Stimulated activated CD8-positive, alpha-beta memory T cell treated with anti-CD3 and anti-CD28 coated beads, Interleukin-4, amount 100 ng/mL, for 48 hours (primary cell): ENCODE results near the gene LUZP4.
"Not testable (repeated sequence)": the region's sequence is repeated elsewhere in the genome, so short reads cannot be mapped to it uniquely, and the experiment has no call there.

ENCODE experiments used
- DNase-seq: peaks from one replicate; pipeline ENCODE4 v3.0.0-alpha.2; 2020

The LUZP4 gene, protein sequence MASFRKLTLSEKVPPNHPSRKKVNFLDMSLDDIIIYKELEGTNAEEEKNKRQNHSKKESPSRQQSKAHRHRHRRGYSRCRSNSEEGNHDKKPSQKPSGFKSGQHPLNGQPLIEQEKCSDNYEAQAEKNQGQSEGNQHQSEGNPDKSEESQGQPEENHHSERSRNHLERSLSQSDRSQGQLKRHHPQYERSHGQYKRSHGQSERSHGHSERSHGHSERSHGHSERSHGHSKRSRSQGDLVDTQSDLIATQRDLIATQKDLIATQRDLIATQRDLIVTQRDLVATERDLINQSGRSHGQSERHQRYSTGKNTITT

DNA sequence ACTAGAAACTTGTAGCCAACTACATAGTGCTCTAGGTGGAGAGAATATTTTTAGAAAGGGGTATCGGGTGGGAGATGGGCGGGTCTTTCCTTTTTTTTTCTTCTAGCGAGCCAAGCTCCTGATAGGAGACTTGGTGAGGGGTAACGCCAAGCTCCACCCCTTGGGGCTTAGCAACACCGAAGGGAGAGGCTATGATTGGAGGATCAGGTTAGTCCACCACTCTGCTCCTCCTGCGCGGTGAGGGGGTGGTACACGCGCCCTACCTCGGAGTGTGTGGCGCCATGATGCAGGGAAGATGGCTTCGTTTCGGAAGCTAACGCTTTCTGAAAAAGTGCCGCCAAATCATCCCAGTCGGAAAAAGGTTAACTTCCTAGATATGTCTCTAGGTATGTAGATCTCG is at the start of gene LUZP4:
Gene LUZP4 (plus strand): TSS at position 251 of the 400 bp plus-strand sequence. CDS start 45 bp downstream, at position 296.
- DNase-seq = no peak

DNA sequence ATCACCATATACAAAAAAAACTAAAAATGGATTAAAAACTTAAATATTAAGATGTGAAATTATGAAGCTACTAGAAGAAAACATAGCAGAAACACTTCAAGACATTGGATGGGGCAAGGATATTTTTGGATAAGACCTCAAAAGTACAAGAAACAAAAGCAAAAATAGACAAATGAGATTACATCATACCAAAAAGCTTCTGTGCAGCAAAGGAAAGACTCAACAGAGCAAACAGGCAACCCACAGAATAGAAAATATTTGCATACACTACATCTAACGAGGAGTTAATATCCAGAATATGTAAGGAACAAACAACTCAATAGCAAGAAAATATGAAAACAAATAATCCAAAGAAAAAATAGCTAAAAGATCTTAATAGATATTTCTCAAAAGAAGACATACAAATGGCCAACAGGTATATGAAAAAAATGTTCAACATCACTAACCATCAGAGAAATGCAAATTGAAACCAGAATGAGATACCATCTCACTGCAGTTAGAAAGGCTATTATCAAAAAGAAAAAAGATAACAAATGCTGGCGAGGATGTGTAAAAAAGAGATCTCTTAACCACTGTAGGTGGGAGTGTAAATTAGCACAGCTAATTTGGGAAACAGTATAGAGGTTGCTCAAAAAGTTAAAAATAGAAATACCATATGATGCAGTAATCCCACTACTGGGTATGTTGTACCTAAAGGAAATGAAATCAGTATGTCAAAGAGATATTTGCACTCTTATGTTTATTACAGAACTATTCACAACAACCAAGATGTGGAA is 37.9 kb upstream of the LUZP4 start:
- DNase-seq = no peak

DNA sequence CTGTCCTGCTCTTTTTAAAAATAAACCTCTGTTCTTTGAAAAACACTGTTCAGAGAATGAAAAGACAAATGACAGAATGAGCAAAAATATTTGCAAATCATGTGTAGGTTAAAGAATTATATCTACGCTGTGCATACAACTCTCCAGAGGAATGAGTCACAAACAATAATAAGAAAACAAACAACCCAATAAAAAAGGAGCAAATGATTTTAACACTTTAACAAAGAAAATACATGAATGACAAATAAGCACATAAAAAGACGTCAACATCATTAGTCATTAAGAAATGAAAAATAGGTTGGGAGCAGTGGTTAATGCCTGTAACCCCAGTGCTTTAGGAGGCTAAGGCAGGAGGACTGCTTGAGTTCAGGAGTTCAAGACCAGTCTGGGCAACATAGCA is 34.5 kb upstream of the LUZP4 start:
- no peak for DNase-seq

DNA sequence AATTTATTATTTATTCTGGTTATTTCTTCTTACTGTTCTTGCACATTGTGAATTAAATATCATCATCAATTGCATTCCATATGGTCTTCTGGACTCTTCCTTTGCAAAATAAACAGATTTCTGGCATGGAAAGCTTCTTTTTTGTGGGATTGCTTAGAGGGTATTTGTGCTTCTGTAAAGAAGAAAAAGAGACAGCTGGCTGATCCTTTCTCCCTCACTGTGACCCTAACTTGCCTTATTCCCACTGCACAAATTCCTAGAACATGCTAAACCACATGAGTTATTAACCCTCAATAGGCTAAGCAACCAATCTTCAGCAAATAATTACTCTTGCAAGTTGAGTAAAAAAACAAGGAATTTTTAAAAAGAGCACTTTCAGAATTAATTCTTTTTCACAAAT is 31.8 kb upstream of the LUZP4 start:
- DNase-seq = no peak

DNA sequence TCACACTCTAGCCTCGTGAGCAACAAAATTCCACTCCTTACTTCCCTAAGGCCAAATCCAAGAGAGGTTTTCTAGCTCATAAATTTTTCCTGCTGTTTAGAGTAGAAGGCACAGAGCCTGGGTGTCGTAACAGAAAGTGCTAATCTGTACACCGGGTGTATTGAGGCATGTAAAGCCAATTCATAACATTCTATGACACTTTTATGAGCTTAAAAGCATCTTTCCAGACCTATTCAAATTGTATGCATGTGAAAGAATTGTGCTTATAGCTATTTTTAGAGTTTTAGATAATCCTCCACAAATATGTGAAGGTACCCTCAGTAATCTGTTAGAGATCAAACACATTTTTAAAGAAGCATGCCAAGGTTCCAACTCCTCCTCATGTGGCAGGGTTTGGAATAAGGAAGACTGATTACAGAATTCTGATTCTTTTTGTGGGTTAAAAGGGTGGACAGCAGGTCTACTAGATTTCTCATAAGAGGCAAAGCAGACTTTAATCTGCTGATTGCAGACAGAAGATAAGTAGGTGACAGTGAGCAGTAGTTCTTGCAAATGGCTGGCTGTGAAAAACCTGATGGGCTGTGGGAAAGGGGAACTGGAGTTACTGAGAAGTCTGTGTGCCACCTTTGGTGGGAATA is 30.2 kb upstream of the LUZP4 start:
- no peak for DNase-seq

DNA sequence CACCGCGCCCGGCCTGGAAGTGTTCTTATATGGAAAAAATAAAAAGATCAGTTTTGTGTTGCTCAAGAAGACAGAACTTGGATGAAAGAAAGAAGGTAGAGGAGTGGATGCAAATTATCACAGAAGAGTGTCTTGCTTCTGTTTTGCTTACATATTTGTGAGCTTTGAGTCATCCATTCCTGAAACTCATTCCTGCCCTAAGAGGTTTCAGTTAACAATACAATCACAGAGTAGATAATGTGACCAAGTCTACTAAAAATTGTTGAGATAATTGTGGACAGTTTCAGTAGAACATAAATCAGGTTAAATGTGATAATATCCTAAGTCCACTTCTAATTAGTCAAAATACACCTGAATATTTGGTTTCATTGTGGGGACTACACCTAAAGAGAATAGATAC is 29.2 kb upstream of the LUZP4 start:
- DNase-seq = no peak

DNA sequence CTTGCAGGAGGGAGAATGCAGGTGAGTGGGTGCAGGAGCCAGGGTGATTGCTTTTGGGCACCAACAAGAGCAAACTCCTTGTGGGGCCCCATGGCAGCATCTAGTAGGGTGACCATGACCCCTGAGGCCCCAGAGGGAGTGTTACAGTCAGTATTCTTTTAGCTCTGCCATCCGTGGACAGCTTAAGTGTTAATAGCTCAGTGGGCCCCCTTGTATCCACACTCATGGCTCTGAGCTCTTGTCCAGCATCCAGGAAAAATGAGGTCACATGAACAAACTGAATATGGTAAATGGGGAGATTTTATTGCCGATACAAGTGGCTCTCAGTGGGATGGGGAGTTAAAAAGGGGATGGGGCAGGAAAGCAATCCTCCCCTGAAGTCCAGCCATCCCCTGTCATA is 28.4 kb upstream of the LUZP4 start:
- no peak for DNase-seq

DNA sequence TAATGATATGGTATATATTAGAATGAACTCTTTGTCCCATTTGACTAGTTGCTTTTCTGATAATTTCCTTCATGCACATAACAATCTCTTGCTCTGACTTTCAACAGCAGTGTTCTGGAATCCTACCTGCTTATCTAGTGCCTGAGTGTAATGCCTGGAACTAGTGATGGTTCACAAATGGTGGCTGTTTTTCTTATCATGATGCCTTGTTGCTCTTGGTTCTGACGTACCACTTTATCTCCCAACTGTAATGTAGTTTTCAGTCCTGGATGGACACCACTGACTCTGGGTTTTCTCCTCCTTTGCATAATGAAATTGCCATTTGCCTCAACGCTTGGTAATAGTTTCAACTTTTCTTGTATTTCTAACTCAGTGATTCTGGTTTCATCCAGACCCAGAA is 25.5 kb upstream of the LUZP4 start:
- no peak for DNase-seq

DNA sequence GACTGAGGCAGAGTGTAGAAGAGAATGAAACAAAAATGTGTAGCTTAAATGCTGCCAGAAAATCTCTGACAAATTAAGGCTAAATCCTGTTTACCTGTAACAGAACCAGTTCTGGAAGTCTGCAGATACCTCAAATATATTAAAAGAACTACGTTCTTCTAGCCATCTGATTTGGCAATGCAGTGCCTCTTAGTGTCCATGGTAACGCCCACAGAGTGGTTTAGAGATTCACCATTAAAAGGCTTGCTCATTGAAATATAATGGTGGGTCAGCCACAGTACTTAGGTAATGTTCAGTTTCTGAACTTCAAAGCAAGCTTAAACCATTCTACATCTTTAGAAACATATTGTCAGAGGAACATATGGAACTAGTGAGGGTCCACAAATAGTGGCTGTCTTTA is 23.2 kb upstream of the LUZP4 start:
- no peak for DNase-seq

DNA sequence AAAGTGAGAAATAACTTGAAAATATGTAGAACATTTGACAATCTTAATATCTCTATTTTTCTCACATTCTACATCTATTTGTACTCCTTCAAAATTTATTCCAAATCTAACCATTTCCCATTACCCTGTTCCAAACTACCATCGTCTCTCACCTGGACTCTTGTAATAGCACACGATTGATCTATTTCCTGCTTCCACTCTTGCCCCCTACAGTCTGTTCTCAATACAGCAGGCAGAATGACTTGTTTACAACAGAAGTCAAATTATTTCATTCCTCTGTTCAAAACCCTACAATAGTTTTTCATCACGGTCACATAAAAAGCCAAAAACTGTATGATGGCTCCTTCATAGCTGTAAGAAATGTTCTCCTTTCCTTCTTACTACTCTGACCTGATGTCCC is 21.1 kb upstream of the LUZP4 start:
- no peak for DNase-seq

DNA sequence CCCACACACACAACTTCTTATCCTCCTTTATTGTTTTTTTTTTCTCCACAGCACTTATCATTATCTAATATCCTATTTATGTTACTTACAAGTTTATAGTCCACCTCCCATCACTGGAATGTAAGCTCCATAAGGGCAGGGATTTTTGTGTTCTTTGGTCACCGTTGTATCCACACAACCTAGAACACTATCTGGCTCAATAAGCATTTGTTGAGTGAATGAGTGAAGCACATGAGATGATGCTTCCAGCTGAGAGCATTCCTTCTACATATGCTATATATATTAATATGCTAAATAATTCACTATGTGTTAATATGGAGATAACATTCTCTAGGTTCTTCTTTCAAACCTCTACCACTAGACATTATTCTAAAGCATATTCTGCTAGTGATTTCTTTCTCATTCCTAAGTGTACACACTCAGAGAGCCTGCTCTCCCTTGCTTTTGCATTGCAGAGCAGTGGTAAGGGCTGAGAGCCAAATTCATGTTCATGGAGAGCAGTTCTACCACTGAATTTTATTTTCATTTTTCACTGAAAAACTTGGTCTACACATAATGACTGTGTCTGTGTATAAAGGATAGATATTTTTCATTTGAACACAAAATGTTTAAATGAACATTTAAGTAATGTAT is 20.3 kb upstream of the LUZP4 start:
- DNase-seq = no peak

DNA sequence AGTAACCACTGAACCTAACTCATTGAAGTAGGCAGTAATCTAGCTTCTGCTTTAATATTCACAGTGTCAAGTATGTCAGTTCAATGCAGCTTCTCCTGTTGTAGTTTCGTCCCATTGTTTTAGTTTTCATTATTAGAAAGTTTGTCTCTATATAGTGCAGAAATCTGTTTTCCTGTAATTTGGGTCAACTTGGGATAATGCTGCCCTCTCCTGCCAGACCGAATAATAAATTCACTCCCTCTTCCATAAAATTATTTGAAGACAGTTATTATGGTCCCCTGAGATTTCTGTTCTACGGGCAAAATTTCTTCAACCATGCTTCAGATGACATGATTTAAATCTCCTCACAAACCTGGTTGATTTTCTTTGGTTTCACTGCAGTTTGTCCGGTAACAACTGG is 4.6 kb upstream of the LUZP4 start:
- no peak for DNase-seq

DNA sequence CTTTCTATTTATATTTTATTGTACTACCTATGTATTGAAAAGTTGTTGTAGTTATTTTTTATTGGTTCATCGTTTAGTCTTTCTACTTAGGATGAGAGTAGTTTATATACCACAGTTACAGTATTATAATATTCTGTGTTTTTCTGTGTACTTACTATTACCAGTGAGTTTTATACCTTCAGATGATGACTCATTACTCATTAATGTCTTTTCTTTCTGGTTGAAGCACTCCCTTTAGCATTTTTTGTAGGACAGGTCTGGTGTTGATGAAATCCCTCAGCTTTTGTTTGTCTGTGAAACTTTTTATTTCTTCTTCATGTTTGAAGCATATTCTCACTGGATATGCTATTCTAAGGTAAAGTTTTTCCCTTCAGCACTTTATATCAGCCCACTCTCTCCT is 7.7 kb downstream of the LUZP4 start:
- no peak for DNase-seq

DNA sequence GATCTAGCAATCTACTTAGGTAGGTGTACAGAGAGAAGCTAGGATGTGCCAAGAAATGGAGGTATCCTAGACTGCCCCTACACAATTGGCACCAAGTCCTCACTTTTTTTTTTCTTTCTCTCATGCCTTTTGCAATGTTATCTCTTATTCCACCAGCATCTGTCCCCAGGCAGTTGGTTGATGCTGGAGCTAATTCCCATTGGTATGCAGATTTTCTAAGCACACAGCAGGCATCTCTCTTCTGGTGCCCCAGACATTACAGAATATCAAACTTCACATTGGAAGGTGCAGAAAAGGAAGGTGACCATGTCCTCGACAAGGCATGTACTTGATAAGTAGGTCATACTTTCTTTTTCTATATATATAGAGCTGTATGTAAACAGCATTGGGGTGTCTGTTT is 21.6 kb downstream of the LUZP4 start:
- DNase-seq = no peak

DNA sequence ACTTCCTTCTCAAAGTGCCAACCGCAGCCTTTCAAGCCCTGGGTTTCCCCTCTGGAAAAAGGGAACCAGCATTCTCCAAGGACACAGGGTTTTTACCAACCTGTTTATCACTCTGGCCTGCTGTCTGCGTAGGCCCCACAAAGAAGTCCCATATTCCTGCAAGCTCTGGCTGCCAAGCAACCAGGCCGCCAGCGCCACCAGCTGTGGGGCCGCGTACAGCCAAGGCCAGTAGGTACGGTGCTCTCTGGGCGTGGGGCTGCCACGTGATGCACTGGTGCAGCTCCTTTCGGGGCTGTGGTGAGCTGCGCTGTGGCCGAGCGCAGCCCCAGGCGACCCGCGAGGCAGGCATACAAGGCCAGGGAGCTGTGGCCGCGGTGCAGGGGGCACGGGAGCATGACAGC is 22.1 kb downstream of the LUZP4 start:
- no peak for DNase-seq

DNA sequence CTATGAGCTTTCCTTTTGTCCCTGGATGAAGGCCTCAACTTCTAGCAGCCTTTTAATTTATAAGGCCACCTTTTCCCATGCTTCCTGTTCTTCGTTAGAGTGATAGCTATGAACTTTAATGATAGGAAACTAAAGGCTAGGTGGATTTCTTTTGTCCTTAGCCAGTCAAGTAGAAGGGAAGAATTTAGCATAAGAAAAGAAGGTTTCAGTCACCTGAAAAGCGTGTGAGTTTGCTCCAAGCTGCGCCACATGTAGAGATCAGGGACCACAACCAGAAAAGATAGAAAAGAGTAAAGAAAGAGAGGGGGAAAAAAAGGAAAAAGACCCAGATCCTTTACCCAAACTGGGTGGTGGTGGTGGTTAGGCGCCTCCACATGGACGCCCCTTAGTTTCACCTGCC is 28.6 kb downstream of the LUZP4 start:
- no peak for DNase-seq

DNA sequence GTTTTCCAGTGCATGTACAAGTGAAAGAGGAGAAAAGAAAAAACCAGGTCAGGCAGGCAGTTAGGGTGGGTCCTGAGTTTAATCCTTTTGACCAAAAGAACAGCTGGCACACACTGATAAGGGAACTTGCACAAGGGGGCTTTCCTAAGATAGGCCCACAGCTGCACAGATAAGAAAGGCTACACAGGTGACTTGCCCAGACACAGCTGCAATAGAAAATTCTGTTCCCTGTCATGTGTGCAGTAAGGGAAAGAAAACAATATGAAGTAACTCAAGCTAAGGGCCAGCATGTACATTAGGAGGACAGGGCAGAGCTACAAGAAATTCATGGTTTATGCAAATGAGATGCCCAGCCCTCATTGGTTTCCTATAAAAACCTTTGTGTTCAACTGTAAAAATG is 32.9 kb downstream of the LUZP4 start:
- DNase-seq = no peak

DNA sequence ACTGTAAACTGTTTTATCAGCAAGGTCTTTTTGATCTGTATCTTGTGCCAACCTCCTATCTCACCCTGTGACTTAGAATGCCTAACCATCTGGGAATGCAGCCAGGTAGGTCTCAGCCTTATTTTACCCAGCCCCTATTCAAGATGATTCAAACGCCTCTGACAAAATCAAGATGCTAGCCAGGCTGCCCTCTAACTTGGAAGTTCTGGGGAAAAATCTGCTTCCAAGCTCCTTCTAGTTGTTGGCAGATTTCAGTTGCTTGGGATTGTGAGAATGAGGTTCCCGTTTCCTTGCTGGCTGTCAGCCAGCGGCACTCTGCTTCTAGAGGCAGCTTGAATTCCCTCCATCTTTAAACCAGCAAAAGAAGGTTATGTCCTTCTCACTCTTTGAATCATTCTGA is 34.7 kb downstream of the LUZP4 start:
- no peak for DNase-seq

DNA sequence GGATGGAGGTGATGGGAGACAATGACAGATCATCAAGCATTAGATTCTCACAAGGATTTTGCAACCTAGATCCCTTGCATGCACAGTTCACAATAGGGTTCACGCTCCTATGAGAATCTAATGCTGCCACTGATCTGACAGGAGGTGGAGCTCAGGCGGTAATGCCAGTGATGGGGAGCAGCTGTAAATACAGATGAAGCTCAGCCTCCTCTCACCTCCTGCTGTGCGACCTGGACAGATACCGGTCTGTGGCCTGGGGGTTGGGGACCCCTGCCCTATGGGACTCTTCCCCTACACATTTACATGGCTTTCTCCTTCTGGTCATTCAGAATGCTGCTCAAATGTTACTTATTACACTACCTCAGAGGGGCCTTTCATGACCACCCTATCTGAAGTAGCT is 39.8 kb downstream of the LUZP4 start:
- DNase-seq = not testable (repeated sequence)

DNA sequence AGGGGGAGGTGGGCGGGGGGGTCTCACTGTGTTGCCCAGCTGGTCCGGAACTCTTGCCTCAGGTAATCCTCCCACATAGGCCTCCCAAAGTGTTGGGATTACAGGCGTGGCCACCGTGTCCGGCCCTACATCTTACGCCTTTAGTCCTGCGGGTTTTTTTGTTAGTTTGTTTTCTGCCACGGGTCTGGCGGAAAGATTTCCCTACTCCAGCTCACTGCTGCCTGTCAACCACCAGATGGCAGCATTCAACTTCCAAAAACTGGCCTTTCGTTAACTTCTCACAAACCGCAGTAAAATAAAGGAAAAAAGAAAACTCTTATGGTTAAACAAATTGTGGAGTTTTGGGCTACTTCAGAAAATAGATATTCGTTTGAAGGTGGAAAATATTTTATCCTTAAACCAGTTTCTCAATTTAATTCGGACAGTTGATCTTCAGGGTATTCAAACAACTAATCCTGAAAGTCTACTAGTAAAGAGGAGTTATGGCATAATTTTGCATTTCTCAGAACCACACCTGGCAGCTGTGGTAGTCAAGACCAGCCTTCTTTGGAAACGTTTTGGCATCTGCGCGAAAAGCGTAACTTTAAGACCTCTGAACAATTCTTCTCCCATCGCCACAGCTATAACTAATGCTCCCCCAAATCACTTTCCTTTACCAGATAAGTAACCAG is 41.1 kb downstream of the LUZP4 start:
- DNase-seq = peak; percentile 20

DNA sequence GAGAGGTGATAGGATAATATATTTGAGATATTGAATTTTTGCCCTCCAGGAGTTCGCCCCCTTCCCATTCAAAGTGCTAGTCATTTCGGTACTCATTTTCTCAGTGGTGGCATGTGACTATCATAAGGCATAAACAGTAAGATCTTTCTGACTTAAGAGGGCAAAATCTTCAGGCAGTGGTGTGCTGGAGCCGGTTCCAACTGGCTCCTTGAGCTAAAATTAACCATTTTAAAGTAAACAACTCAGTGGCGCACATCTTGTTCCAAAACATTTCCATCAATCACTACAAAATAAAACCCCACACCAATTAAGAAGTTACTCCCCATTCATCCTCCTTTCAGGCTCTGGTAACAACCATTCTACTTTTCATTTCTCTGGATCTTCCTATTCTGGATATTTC is 43.3 kb downstream of the LUZP4 start:
- no peak for DNase-seq

DNA sequence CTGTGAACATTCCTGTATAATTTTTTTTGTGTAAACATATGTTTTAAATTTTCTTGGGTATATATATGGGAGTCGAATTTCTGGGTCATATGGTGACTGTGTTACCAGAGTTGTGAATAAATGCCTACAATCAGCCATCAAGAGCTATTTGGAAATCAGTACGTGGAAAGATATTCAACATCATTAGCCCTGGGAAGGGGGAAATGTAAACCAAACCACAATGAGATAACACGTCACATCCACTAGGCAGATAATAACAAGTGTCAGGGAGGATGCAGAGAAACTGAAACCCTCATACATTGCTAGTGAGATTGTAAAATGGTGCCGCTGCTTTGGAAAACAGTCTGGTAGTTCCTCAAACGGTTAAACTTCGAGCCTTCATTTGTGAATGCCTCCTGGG is 43.9 kb downstream of the LUZP4 start:
- no peak for DNase-seq

DNA sequence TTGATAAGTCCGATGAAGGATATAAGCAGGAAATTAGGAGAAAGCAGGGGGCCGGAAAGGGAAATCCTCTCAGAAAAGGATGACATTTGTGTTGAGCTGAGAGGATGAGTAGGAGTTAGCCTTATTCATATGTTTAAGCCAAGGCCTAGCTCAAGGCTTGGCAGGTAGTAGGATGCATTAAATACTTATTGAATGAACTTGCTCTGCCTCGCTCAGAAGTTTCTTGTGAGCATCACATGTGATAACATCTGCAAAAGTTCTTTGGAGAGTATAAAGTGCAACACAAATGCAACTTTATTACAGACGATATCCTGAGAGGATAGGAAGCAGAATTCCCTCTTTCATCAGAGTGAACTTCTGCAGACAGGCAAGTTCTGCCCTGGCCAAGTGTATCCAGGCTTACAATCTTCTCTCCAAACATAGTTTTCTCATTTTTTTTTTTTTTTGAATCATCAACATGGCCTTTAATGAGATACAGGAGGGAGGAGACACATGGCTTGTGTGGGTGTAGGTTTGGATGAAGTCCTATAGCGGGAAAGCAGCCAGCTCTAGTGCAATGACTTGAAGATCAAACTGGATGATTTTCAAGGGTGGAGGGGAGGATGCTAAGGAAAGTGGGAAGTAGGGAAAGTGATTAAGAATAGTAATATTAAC is 48.1 kb downstream of the LUZP4 start:
- no peak for DNase-seq
